Measurements from ENCODE around the gene CRTC2.

DNA sequence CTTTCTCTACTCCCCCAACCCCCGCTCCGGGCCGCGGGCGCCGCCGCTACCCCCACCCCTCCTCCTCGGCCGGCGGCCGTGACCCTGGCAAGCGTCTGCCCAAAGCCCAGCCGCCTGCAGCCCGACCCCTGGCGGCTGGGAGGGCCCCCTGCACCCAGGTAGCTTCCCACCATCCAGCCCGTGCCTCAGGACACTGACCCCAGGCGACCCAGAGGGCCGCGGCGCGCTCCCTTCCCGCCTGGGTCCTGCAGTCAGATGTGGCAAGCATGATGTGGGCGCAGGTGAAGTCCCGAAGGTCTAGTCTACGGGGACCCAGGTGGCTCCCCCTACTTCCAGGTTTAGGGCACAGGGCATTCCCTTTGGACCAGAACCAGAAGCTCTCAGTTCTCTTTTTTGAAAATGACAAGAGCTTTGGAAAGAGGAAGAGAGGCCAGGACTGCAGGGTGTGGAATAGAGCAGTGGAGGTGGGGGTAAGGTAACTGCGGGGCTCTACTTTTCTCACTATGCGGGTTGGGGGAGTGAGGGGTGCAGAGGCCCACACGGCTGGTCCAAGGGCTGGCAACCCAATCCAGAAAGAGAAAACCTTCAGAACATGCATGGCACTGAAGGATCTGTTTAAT is 11.7 kb downstream of the CRTC2 start, which contains the start of gene DENND4B:
- TF ChIP-seq, protein P1, sequence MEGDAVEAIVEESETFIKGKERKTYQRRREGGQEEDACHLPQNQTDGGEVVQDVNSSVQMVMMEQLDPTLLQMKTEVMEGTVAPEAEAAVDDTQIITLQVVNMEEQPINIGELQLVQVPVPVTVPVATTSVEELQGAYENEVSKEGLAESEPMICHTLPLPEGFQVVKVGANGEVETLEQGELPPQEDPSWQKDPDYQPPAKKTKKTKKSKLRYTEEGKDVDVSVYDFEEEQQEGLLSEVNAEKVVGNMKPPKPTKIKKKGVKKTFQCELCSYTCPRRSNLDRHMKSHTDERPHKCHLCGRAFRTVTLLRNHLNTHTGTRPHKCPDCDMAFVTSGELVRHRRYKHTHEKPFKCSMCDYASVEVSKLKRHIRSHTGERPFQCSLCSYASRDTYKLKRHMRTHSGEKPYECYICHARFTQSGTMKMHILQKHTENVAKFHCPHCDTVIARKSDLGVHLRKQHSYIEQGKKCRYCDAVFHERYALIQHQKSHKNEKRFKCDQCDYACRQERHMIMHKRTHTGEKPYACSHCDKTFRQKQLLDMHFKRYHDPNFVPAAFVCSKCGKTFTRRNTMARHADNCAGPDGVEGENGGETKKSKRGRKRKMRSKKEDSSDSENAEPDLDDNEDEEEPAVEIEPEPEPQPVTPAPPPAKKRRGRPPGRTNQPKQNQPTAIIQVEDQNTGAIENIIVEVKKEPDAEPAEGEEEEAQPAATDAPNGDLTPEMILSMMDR (conservative IDR thresholded peaks at IDR 0.05; ENCODE audit: low read length): peak; percentile 71
- no peak for TF ChIP-seq EZH2phosphoT487 (IDR thresholded peaks at IDR 0.05; ENCODE audit: borderline replicate concordance)
